ENCODE measurements around the gene RHBDF2.

The RHBDF2 gene

GRCh38 chr17:76546556-76547182 lies 45.4 kb upstream of the RHBDF2 start:
- no peak for TF ChIP-seq CTCF (conservative IDR thresholded peaks at IDR 0.05)
- H3K27ac ChIP-seq: peak overlapping the region; percentile 14; the same call in 1 of the 2 replicates

- TF ChIP-seq CTCF (conservative IDR thresholded peaks at IDR 0.05): no peak
- peak overlapping the region; percentile 3; the same call in 1 of the 2 replicates for H3K27ac ChIP-seq
Observed at GRCh38 chr17:76545918-76546555, 44.8 kb upstream of the RHBDF2 start.

GRCh38 chr17:76544546-76545365 lies 43.5 kb upstream of the RHBDF2 start:
- no peak overlapping the region for H3K27ac ChIP-seq
- no peak for TF ChIP-seq CTCF (conservative IDR thresholded peaks at IDR 0.05)

- TF ChIP-seq CTCF (conservative IDR thresholded peaks at IDR 0.05): no peak
- no peak overlapping the region for H3K27ac ChIP-seq
Observed at GRCh38 chr17:76543826-76544545, 42.8 kb upstream of the RHBDF2 start.

- H3K27ac ChIP-seq: no peak overlapping the region
Observed at GRCh38 chr17:76543482-76543825, 42.2 kb upstream of the RHBDF2 start.

GRCh38 chr17:76542984-76543383 lies 41.8 kb upstream of the RHBDF2 start:
- TF ChIP-seq CTCF (conservative IDR thresholded peaks at IDR 0.05): no peak
- H3K27ac ChIP-seq: no peak overlapping the region

More at GRCh38 chr17:76543482-76543825, 42.2 kb upstream of the RHBDF2 start:
- no peak for TF ChIP-seq CTCF (conservative IDR thresholded peaks at IDR 0.05)

- no peak for TF ChIP-seq CTCF (conservative IDR thresholded peaks at IDR 0.05)
- H3K27ac ChIP-seq: no peak overlapping the region
Observed at GRCh38 chr17:76542566-76542971, 41.3 kb upstream of the RHBDF2 start.
